CD14-positive monocyte (primary cell): ENCODE results near the gene UPB1. TPM values are rescaled to one million over a fixed set of nuclear protein-coding genes. Genes with fewer than 3 reads are reported as not detected.

Source experiments
- DNase-seq, 3 donors: peaks; one replicate each; pipeline ENCODE4 v3.0.0-alpha.2; 2011 to 2022
- H2AFZ ChIP-seq: 2 replicates; pipeline ENCODE4 v1.6.0; 2012; ENCODE audit warnings: mild to moderate bottlenecking, low read depth, low read length, inconsistent platforms; ENCODE audit not compliant: insufficient read depth, poor library complexity, severe bottlenecking
- H3K27ac ChIP-seq, 2 donors: 1 replicate in 1 of 2; 2 replicates in 1 of 2; pipeline ENCODE4 v1.5.1; 2012 to 2013; ENCODE audit warnings: low read length in 2 of 2, control low read depth in 1 of 2, inconsistent platforms in 1 of 2, low read depth in 1 of 2, mild to moderate bottlenecking in 1 of 2
- H3K27me3 ChIP-seq, 2 donors: one replicate each; pipeline versions ENCODE4 v1.6.0 to v1.6.1; 2011 to 2013; ENCODE audit warnings: low read length in 2 of 2; ENCODE audit not compliant: control insufficient read depth in 2 of 2, insufficient read depth in 2 of 2
- H3K36me3 ChIP-seq, 2 donors: replicated peaks in 1 of 2; 1 replicate in 1 of 2; 2 replicates in 1 of 2; pipeline versions ENCODE4 v1.5.1 to v1.6.1; 2012 to 2013; ENCODE audit warnings: low read length in 2 of 2, control low read depth in 1 of 2, inconsistent platforms in 1 of 2, mild to moderate bottlenecking in 1 of 2; ENCODE audit not compliant: insufficient read depth in 2 of 2, control insufficient read depth in 1 of 2
- H3K4me1 ChIP-seq, 2 donors: 1 replicate in 1 of 2; 2 replicates in 1 of 2; pipeline versions ENCODE4 v1.5.1 to v1.6.1; 2012 to 2013; ENCODE audit warnings: low read length in 2 of 2, control low read depth in 1 of 2, inconsistent platforms in 1 of 2, mild to moderate bottlenecking in 1 of 2, moderate library complexity in 1 of 2; ENCODE audit not compliant: insufficient read depth in 2 of 2, control insufficient read depth in 1 of 2
- H3K4me2 ChIP-seq: replicated peaks from 2 replicates; pipeline ENCODE3; 2012; ENCODE audit warnings: low read length, moderate library complexity, mild to moderate bottlenecking; ENCODE audit not compliant: poor library complexity, severe bottlenecking; ENCODE audit errors: extremely low read depth
- H3K4me3 ChIP-seq, 3 experiments: fragments of 200-600 bp in 1 of 3; sonication (generic) in 1 of 3; replicated peaks in 1 of 3; 1 replicate in 2 of 3; 2 replicates in 1 of 3; pipeline ENCODE4 v1.5.1; 2011 to 2013; ENCODE audit warnings: low read length in 3 of 3, mild to moderate bottlenecking in 3 of 3, control low read depth in 2 of 3, low read depth in 2 of 3, inconsistent platforms in 1 of 3, moderate library complexity in 1 of 3
- H3K79me2 ChIP-seq: 2 replicates; pipeline ENCODE4 v1.6.0; 2012; ENCODE audit warnings: mild to moderate bottlenecking, control low read depth, inconsistent platforms, low read length, moderate library complexity; ENCODE audit not compliant: insufficient read depth
- H3K9ac ChIP-seq: 2 replicates; pipeline ENCODE4 v1.6.0; 2017; ENCODE audit warnings: low read length, mild to moderate bottlenecking; ENCODE audit not compliant: insufficient read depth, poor library complexity, severe bottlenecking
- H3K9me3 ChIP-seq, 2 donors: replicated peaks in 1 of 2; 1 replicate in 1 of 2; 2 replicates in 1 of 2; pipeline versions ENCODE4 v1.5.1 to v1.6.1; 2012 to 2013; ENCODE audit warnings: low read length in 2 of 2, control low read depth in 1 of 2; ENCODE audit not compliant: control insufficient read depth in 1 of 2, insufficient read depth in 1 of 2
- H4K20me1 ChIP-seq: 2 replicates; pipeline ENCODE4 v1.6.0; 2012; ENCODE audit warnings: mild to moderate bottlenecking, low read length, control low read depth, moderate library complexity; ENCODE audit not compliant: insufficient read depth
- H3K27ac Mint-ChIP-seq, 7 donors: one replicate each; pipeline ENCODE4 v1.8.0; 2020; ENCODE audit warnings: mild to moderate bottlenecking in 7 of 7, mixed read lengths in 7 of 7, moderate library complexity in 6 of 7, inconsistent platforms in 2 of 7
- H3K27me3 Mint-ChIP-seq, 3 donors: one replicate each; pipeline ENCODE4 v1.8.0; 2021 to 2022; ENCODE audit warnings: low read depth in 3 of 3, mild to moderate bottlenecking in 3 of 3, mixed read lengths in 3 of 3, moderate library complexity in 3 of 3, inconsistent platforms in 1 of 3
- H3K36me3 Mint-ChIP-seq, 2 donors: one replicate each; pipeline ENCODE4 v1.8.0; 2020; ENCODE audit warnings: mixed read lengths in 2 of 2, inconsistent platforms in 1 of 2, mild to moderate bottlenecking in 1 of 2
- H3K4me1 Mint-ChIP-seq: one replicate; pipeline ENCODE4 v1.8.0; 2020; ENCODE audit warnings: mild to moderate bottlenecking, mixed read lengths
- H3K4me3 Mint-ChIP-seq, 2 donors: one replicate each; pipeline ENCODE4 v1.8.0; 2020; ENCODE audit warnings: mild to moderate bottlenecking in 2 of 2, mixed read lengths in 2 of 2, moderate library complexity in 1 of 2
- H3K9me3 Mint-ChIP-seq, 7 donors: one replicate each; pipeline ENCODE4 v1.8.0; 2020 to 2022; ENCODE audit warnings: mixed read lengths in 7 of 7, mild to moderate bottlenecking in 6 of 7, moderate library complexity in 6 of 7, inconsistent platforms in 2 of 7
- WGBS: methylation state at CpG from one replicate; pipeline ENCODE4 v1.1.5; 2013; ENCODE audit warnings: missing lambda C conversion rate; ENCODE audit not compliant: insufficient coverage; 5-methylcytosine and 5-hydroxymethylcytosine counted together
- intact Hi-C, 2 donors: fragments of 100-400 bp; cut with micrococcal nuclease; formaldehyde crosslinking; loops; one replicate each; pipeline versions ENCODE4 v1.15.0 to v1.15.1; 2023
- polyA plus RNA-seq, 3 donors: library from polyadenylated mRNA; depleted of rRNA in 1 of 3; unstranded in 2 of 3; stranded (reverse) in 1 of 3; fragments of 300-500 nt in 2 of 3; fragments of >200 nt in 1 of 3; fragmentation: Illumina TruSeq in 2 of 3; gene quantifications; 1 replicate in 2 of 3; 2 replicates in 1 of 3; pipeline ENCODE4 v1.2.3, GENCODE V29; 2012 to 2021
- TF ChIP-seq, protein P1 (sequence below): fragments of 200-600 bp; IDR thresholded peaks from one replicate; pipeline ENCODE4 v1.8.0; 2022; ENCODE audit warnings: antibody characterized with exemption, mild to moderate bottlenecking

UPB1 gene
- polyA plus RNA-seq, 3 donors: 0.13 to 0.17 TPM; not detected in 1

GRCh38 chr22:24548812-24549211 lies 53.7 kb downstream of the UPB1 start:
- peak overlapping the region in 4 of 7 donors; percentile 64 to 99 (median 83) for H3K27ac Mint-ChIP-seq
- H3K79me2 ChIP-seq: peaks cover 66% of the 10 kb centered on the region
- H4K20me1 ChIP-seq: peaks cover 72% of the 10 kb centered on the region

DNA sequence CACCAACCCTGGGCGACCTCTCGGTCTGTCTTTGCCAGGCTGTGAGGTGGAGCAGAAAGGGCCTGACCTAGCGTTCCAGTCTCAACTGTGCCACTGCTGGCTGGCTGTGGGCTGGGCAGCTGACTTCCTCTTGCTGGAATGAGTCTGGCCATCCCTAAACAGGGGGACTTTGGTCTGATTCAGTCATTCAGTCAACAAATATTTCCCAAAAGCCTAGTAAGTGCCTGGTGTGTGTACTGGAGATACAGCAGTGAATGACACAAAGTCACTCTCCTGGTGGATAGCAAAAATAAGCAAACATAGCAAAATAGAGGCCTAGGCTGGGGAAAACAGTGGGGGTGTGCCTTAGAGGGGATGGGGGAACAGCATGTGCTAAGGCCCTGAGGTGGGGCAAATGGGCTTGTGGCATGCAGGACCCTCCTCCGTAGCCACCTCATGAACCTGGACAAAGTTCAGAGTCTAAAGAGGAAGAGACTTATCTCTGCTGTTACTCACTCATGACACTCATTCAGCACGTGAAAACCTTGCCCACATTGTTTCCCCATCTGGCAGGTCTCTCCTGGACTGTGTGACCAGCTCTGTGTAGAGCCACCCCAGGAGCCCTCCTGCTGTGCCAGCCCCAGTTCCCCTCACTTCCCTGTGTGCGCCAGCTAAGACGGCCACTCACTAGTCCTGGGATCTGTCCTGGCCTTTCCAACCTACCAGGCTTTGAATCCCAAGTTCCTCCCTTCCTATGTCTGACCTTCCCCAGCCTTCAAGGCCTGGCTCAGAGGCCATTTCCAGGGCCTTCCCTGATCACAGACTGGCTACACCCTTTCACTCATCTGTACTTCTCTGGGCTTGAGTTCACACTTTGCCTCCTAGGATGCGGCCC lies 55.1 kb downstream of the UPB1 start:
- no peaks in the 10 kb centered on the region for H3K9me3 ChIP-seq
- Mint-ChIP-seq H3K4me3 (peak overlapping the region; percentile 26 to 32), H3K27ac (peak overlapping the region; percentile 74 to 99 (median 92)), H3K4me1 (peaks cover 45% of the 10 kb centered on the region), H3K36me3 (peaks cover 49 to 67% of the 10 kb centered on the region in 2 donors), H3K27me3 (peaks cover under 1 to 3% (median 2%) of the 10 kb centered on the region in 3 donors), H3K9me3 (no peaks in the 10 kb centered on the region)
- intact Hi-C loops: no loop called here
- peak; percentile 70 to 85 (median 76) for DNase-seq
- peaks cover 34 to 39% of the 10 kb centered on the region in 2 donors for H3K4me1 ChIP-seq
- H3K27ac ChIP-seq: peak overlapping the region; percentile 64 to 73
- peaks cover 34 to 56% of the 10 kb centered on the region in 2 donors for H3K36me3 ChIP-seq
- TF ChIP-seq, protein P1, sequence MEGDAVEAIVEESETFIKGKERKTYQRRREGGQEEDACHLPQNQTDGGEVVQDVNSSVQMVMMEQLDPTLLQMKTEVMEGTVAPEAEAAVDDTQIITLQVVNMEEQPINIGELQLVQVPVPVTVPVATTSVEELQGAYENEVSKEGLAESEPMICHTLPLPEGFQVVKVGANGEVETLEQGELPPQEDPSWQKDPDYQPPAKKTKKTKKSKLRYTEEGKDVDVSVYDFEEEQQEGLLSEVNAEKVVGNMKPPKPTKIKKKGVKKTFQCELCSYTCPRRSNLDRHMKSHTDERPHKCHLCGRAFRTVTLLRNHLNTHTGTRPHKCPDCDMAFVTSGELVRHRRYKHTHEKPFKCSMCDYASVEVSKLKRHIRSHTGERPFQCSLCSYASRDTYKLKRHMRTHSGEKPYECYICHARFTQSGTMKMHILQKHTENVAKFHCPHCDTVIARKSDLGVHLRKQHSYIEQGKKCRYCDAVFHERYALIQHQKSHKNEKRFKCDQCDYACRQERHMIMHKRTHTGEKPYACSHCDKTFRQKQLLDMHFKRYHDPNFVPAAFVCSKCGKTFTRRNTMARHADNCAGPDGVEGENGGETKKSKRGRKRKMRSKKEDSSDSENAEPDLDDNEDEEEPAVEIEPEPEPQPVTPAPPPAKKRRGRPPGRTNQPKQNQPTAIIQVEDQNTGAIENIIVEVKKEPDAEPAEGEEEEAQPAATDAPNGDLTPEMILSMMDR: no peak
- no peaks in the 10 kb centered on the region for H3K27me3 ChIP-seq
- H3K4me3 ChIP-seq: no peak overlapping the region
- H3K4me2 ChIP-seq: no peak overlapping the region
- H3K79me2 ChIP-seq: peaks cover 73% of the 10 kb centered on the region
- peaks cover 66% of the 10 kb centered on the region for H4K20me1 ChIP-seq
- H2AFZ ChIP-seq: no peak overlapping the region
- H3K9ac ChIP-seq: peak overlapping the region; percentile 23
- WGBS: 71% methylated on average over 4 of the region's 8 CpGs

More at GRCh38 chr22:24548812-24549211, 53.7 kb downstream of the UPB1 start:
- Histone ChIP-seq H2AFZ (no peak overlapping the region), H3K4me2 (no peak overlapping the region), H3K4me3 (no peak overlapping the region), H3K27me3 (no peaks in the 10 kb centered on the region), H3K27ac (peak overlapping the region in 1 of 2 donors; percentile 73), H3K36me3 (peaks cover 48 to 71% of the 10 kb centered on the region in 2 donors), H3K9me3 (no peaks in the 10 kb centered on the region), H3K9ac (no peak overlapping the region), H3K4me1 (peaks cover 27 to 29% of the 10 kb centered on the region in 2 donors)
- TF ChIP-seq, protein P1: no peak
- WGBS: 100% methylated on average over 4 of the region's 4 CpGs
- H3K4me3 Mint-ChIP-seq: no peak overlapping the region
- peaks cover 0 to 3% (median 2%) of the 10 kb centered on the region in 3 donors for H3K27me3 Mint-ChIP-seq
- intact Hi-C loops: no loop called here
- peaks cover 61 to 81% of the 10 kb centered on the region in 2 donors for H3K36me3 Mint-ChIP-seq
- no peaks in the 10 kb centered on the region for H3K9me3 Mint-ChIP-seq
- no peak for DNase-seq
- H3K4me1 Mint-ChIP-seq: peaks cover 38% of the 10 kb centered on the region
